ENCODE measurements around the gene CTSD. TPM values are rescaled to one million over a fixed set of nuclear protein-coding genes. Genes with fewer than 3 reads are reported as not detected.

CTSD gene
- total RNA-seq, 2 experiments from 2014 or later, result 133 to 165 TPM

DNA sequence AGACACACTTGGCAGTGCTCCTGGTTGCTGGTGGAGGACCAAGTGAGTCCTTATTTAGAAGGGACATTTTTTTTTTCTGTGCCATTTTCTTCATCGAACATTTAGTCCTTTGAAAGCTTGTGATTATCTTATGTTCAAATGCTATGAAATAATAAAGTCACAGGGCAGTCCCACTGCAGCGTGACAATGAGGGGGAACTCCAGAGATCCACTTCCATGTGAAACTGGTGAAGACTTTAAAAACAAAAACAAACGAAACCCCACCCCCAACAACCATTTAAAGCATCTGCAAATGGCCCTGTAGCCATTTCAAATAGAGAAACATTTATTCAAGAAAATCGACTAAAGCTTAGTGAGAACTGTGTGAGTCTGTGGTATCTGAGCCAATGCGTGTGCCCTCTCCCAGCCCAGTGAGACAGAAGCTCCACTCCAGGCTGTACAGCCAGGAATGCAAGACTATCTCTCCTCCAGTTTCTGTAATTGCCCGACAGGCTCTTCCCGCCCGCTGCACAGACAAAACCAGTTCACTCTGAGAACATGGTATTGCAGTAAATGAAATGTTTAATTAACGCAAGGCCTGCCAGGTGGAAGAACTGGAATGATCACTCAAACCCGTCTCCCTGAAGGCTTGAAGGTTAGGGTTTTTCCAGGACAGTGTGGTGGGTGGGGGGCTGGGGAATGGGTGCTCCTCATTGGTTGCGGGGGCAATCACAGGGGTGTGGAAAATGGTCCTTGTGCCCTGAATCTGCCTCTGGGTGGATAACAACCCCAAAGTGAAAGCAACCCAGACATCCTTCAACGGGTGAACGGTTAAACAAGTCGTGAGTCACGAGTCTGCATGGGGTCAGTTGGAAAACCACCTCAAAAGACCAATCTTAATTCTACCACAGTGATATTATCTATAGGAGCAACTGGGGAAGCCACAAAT lies 58.3 kb downstream of the CTSD start:
- Mint-ChIP-seq H3K36me3 (peaks cover 9% of the 10 kb centered on the region), H3K27me3 (peaks cover 28% of the 10 kb centered on the region), H3K9me3 (ENCODE audit: low read depth) (peaks cover 8% of the 10 kb centered on the region), H3K4me3 (peak overlapping the region; percentile 6), H3K27ac (peak overlapping the region; percentile 40), H3K4me1 (peaks cover 42% of the 10 kb centered on the region)
- peak; percentile 49 for DNase-seq
- ATAC-seq, result peak; percentile 61
- CTCF ChIA-PET, result interaction anchor here (1.4 to 6.0 kb wide), 5 partner anchors 12 to 296 kb away, joined by 3 to 55 read pairs (median 13); partner anchors contain the start of gene SYT8

GRCh38 chr11:1703146-1703545 lies 60.6 kb downstream of the CTSD start:
- peaks cover 24% of the 10 kb centered on the region for H3K27me3 Mint-ChIP-seq
- CTCF ChIA-PET, result interaction anchor here (1.4 to 6.0 kb wide), 3 partner anchors 10 to 130 kb away, joined by 4 to 54 read pairs (median 26); no protein-coding TSS in a partner anchor
- no peak overlapping the region for H3K4me3 Mint-ChIP-seq
- peaks cover 10% of the 10 kb centered on the region for H3K9me3 Mint-ChIP-seq (ENCODE audit: low read depth)
- ATAC-seq (no peak), DNase-seq (peak; percentile 21)
- H3K27ac Mint-ChIP-seq, result no peak overlapping the region
- peaks cover 47% of the 10 kb centered on the region for H3K4me1 Mint-ChIP-seq
- H3K36me3 Mint-ChIP-seq, result peaks cover 12% of the 10 kb centered on the region

Other genes starting within 250 kb of the CTSD start
- gene DUSP8, start 191.7 kb downstream of the CTSD start, total RNA-seq, result 1 to 10 TPM in 1 of 2 experiments, under 1 TPM in 1; 0.50 to 1.1 TPM
- gene KRTAP5-1, start 178.6 kb downstream of the CTSD start, total RNA-seq, result not detected
- not detected for gene KRTAP5-2, start 165.6 kb downstream of the CTSD start, total RNA-seq
- not detected for gene KRTAP5-3, start 155.5 kb downstream of the CTSD start, total RNA-seq
- gene KRTAP5-4, start 141.8 kb downstream of the CTSD start, total RNA-seq, result not detected
- not detected for gene KRTAP5-5, start 134.2 kb downstream of the CTSD start, total RNA-seq
- not detected for gene KRTAP5-6, start 66.7 kb downstream of the CTSD start, total RNA-seq
- gene IFITM10, start 13.3 kb downstream of the CTSD start, total RNA-seq, result 1 to 10 TPM in 1 of 2 experiments, under 1 TPM in 1; 0.96 to 1.3 TPM
- gene SYT8, start 71.1 kb upstream of the CTSD start, total RNA-seq, result not detected
- 1 to 10 TPM in 1 of 2 experiments, not detected in 1; 1.0 TPM for gene TNNI2, start 75.1 kb upstream of the CTSD start, total RNA-seq
- gene LSP1, start 89.2 kb upstream of the CTSD start, total RNA-seq, result 100 to 1,000 TPM; 574 to 702 TPM
- gene PRR33, start 128.0 kb upstream of the CTSD start, total RNA-seq, result not detected
- 1 to 10 TPM; 1.1 to 7.6 TPM for gene TNNT3, start 155.8 kb upstream of the CTSD start, total RNA-seq
- 100 to 1,000 TPM; 109 to 114 TPM for gene MRPL23, start 183.4 kb upstream of the CTSD start, total RNA-seq
- not detected for gene H19, start 233.9 kb upstream of the CTSD start, total RNA-seq